GM23248 (cell line): Measurements from ENCODE around the gene TRAP1. TPM values are rescaled to one million over a fixed set of nuclear protein-coding genes. Genes with fewer than 3 reads are reported as not detected.

Source experiments
- DNase-seq: peaks from one replicate; pipeline ENCODE4 v3.0.0-alpha.2; 2015
- H2AFZ ChIP-seq: fragments of 200-600 bp; sonication (generic); 2 replicates; pipeline ENCODE4 v1.6.1; 2016; ENCODE audit warnings: antibody characterized with exemption
- H3F3A ChIP-seq: fragments of 200-600 bp; sonication (generic); 2 replicates; pipeline ENCODE4 v1.6.1; 2016; ENCODE audit warnings: mild to moderate bottlenecking, antibody characterized with exemption, mixed run types; ENCODE audit not compliant: insufficient read depth
- H3K27ac ChIP-seq: fragments of 200-600 bp; sonication (generic); 2 replicates; pipeline ENCODE4 v1.5.1; 2016; ENCODE audit warnings: mild to moderate bottlenecking
- H3K27me3 ChIP-seq: fragments of 200-600 bp; sonication (generic); replicated peaks from 2 replicates; pipeline ENCODE4 v1.6.1; 2016; ENCODE audit warnings: mild to moderate bottlenecking; ENCODE audit not compliant: insufficient read depth
- H3K36me3 ChIP-seq: fragments of 200-600 bp; sonication (generic); 2 replicates; pipeline ENCODE4 v1.6.1; 2016; ENCODE audit warnings: low read depth, mild to moderate bottlenecking
- H3K4me1 ChIP-seq: fragments of 200-600 bp; sonication (generic); 2 replicates; pipeline ENCODE4 v1.6.1; 2016; ENCODE audit warnings: mild to moderate bottlenecking; ENCODE audit not compliant: insufficient read depth
- H3K4me2 ChIP-seq: fragments of 200-600 bp; sonication (generic); one replicate; pipeline ENCODE4 v1.6.1; 2016; ENCODE audit warnings: mild to moderate bottlenecking; ENCODE audit not compliant: unreplicated experiment
- H3K4me3 ChIP-seq: fragments of 200-600 bp; sonication (generic); 2 replicates; pipeline ENCODE4 v1.5.1; 2016; ENCODE audit warnings: mild to moderate bottlenecking
- H3K79me2 ChIP-seq: fragments of 200-600 bp; sonication (generic); 2 replicates; pipeline ENCODE4 v1.6.1; 2016; ENCODE audit warnings: mild to moderate bottlenecking; ENCODE audit not compliant: insufficient read depth
- H3K9ac ChIP-seq: fragments of 200-600 bp; sonication (generic); 2 replicates; pipeline ENCODE4 v1.6.1; 2016; ENCODE audit warnings: mild to moderate bottlenecking
- H3K9me2 ChIP-seq: fragments of 200-600 bp; sonication (generic); 2 replicates; pipeline ENCODE4 v1.6.1; 2016; ENCODE audit warnings: mixed run types, mild to moderate bottlenecking, moderate library complexity; ENCODE audit not compliant: insufficient read depth
- H3K9me3 ChIP-seq: fragments of 200-600 bp; sonication (generic); one replicate; pipeline ENCODE4 v1.6.1; 2017; ENCODE audit warnings: low read depth
- H4K20me1 ChIP-seq: fragments of 200-600 bp; sonication (generic); 2 replicates; pipeline ENCODE4 v1.6.0; 2016; ENCODE audit not compliant: insufficient read depth
- EZH2 ChIP-seq: fragments of 200-600 bp; sonication (generic); IDR thresholded peaks from 2 replicates; pipeline ENCODE4 v1.6.1; 2018; ENCODE audit warnings: antibody characterized with exemption, mild to moderate bottlenecking; ENCODE audit not compliant: insufficient read depth, poor library complexity, severe bottlenecking
- EZH2phosphoT487 ChIP-seq: fragments of 200-600 bp; sonication (generic); IDR thresholded peaks from 2 replicates; pipeline ENCODE4 v1.6.1; 2018; ENCODE audit warnings: antibody characterized with exemption, moderate library complexity, mild to moderate bottlenecking, low read depth; ENCODE audit not compliant: insufficient read depth
- WGBS, 2 experiments: methylation state at CpG; one replicate each; pipeline ENCODE4 v1.1.6; 2015 to 2017; ENCODE audit warnings: low lambda C conversion rate in 2 of 2, low coverage in 1 of 2; ENCODE audit errors: missing lambda C conversion rate in 2 of 2; 5-methylcytosine and 5-hydroxymethylcytosine counted together
- in situ Hi-C: fragments of 300-500 bp; cut with MboI; formaldehyde crosslinking; loops from 2 replicates; pipeline ENCODE4 v1.15.0; 2020
- polyA plus RNA-seq: library from polyadenylated mRNA; unstranded; fragments of >200 nt; fragmentation: Nextera tagmentation; extraction: Ambion mirVana; gene quantifications from 2 replicates; pipeline ENCODE4 v1.2.1, GENCODE V29; 2016
- total RNA-seq: library from RNA; depleted of rRNA; stranded (reverse); fragments of >200 nt; shearing (Covaris generic); gene quantifications from 2 replicates; pipeline ENCODE4 v1.2.3, GENCODE V29; 2014

Gene TRAP1
- total and polyA plus RNA-seq, 2 experiments from 2014 or later = 56.6 to 73.4 TPM

- DNase-seq = no peak
- Histone ChIP-seq H3F3A (0 out of 2 replicates have a peak, but pooled peaks cover 7% of the 10 kb centered on the region), H3K9me2 (no peaks in the 10 kb centered on the region), H3K4me1 (no peaks in the 10 kb centered on the region), H4K20me1 (no peaks in the 10 kb centered on the region), H3K79me2 (no peaks in the 10 kb centered on the region), H3K27ac (no peak overlapping the region), H3K36me3 (peaks cover 13% of the 10 kb centered on the region; the same call in 1 of the 2 replicates), H3K9me3 (no peaks in the 10 kb centered on the region), H3K4me2 (no peak overlapping the region), H2AFZ (no peak overlapping the region), H3K9ac (no peak overlapping the region), H3K4me3 (no peak overlapping the region), H3K27me3 (no peaks in the 10 kb centered on the region)
- in situ Hi-C loops = no loop called here
- TF ChIP-seq EZH2phosphoT487 = no peak
- TF ChIP-seq EZH2 = no peak
- 94 to 98% methylated on average over 11 of the region's 11 CpGs for WGBS, 2 experiments
Measured at GRCh38 chr16:3668626-3669025, 48.7 kb downstream of the TRAP1 start.

- in situ Hi-C loops = no loop called here
- no peak for TF ChIP-seq EZH2
- TF ChIP-seq EZH2phosphoT487 = no peak
- 84 to 97% methylated on average over 6 of the region's 6 CpGs for WGBS, 2 experiments
- Histone ChIP-seq H3K27ac (no peak overlapping the region), H4K20me1 (no peaks in the 10 kb centered on the region), H2AFZ (no peak overlapping the region), H3K27me3 (no peaks in the 10 kb centered on the region), H3K9me3 (no peaks in the 10 kb centered on the region), H3K4me1 (no peaks in the 10 kb centered on the region), H3K9me2 (no peaks in the 10 kb centered on the region), H3F3A (0 out of 2 replicates have a peak, but pooled peaks cover 7% of the 10 kb centered on the region), H3K4me2 (no peak overlapping the region), H3K4me3 (no peak overlapping the region), H3K9ac (no peak overlapping the region), H3K36me3 (peaks cover 23% of the 10 kb centered on the region), H3K79me2 (no peaks in the 10 kb centered on the region)
- no peak for DNase-seq
Measured at GRCh38 chr16:3665508-3665907, 51.8 kb downstream of the TRAP1 start.

- in situ Hi-C loops = no loop called here
- Histone ChIP-seq H4K20me1 (no peaks in the 10 kb centered on the region), H2AFZ (no peak overlapping the region), H3K36me3 (peaks cover 31% of the 10 kb centered on the region), H3K79me2 (no peaks in the 10 kb centered on the region), H3K27ac (no peak overlapping the region), H3K9ac (no peak overlapping the region), H3K4me3 (no peak overlapping the region), H3K9me2 (no peaks in the 10 kb centered on the region), H3F3A (0 out of 2 replicates have a peak, but pooled peaks cover 12% of the 10 kb centered on the region), H3K27me3 (no peaks in the 10 kb centered on the region), H3K4me2 (no peak overlapping the region), H3K4me1 (no peaks in the 10 kb centered on the region), H3K9me3 (no peaks in the 10 kb centered on the region)
- no peak for DNase-seq
- no peak for TF ChIP-seq EZH2phosphoT487
- no peak for TF ChIP-seq EZH2
- WGBS, 2 experiments = 96 to 97% methylated on average over 24 to 31 of the region's 31 CpGs
Measured at GRCh38 chr16:3664187-3664896, 53.0 kb downstream of the TRAP1 start.

GRCh38 chr16:3662601-3663000 lies 54.7 kb downstream of the TRAP1 start:
- Histone ChIP-seq H2AFZ (no peak overlapping the region), H3K27me3 (no peaks in the 10 kb centered on the region), H3K36me3 (peaks cover 23% of the 10 kb centered on the region), H3K4me1 (no peaks in the 10 kb centered on the region), H3K4me2 (no peak overlapping the region), H3K9me2 (no peaks in the 10 kb centered on the region), H3K9ac (no peak overlapping the region), H3K9me3 (no peaks in the 10 kb centered on the region), H4K20me1 (no peaks in the 10 kb centered on the region), H3K4me3 (no peak overlapping the region), H3K27ac (no peak overlapping the region), H3K79me2 (no peaks in the 10 kb centered on the region), H3F3A (0 out of 2 replicates have a peak, but pooled peaks cover 19% of the 10 kb centered on the region)
- in situ Hi-C loops = no loop called here
- DNase-seq = no peak
- WGBS, 2 experiments = 90 to 97% methylated on average over 17 of the region's 17 CpGs
- TF ChIP-seq EZH2phosphoT487 (no peak), EZH2 (no peak)
